Smooth muscle cell (in vitro differentiated cells): Measurements from ENCODE around the gene HDAC4. TPM values are rescaled to one million over a fixed set of nuclear protein-coding genes. Genes with fewer than 3 reads are reported as not detected.

ENCODE experiments used
- DNase-seq: peaks from one replicate; lab custom pipeline; 2025; ENCODE audit not compliant: unreplicated experiment; lab: John Stamatoyannopoulos, UW
- H2AFZ ChIP-seq: fragments of 200-600 bp; sonication (generic); 2 replicates; pipeline ENCODE4 v1.6.0; 2016; ENCODE audit warnings: antibody characterized with exemption, low read depth, mild to moderate bottlenecking
- H3F3A ChIP-seq: fragments of 200-600 bp; sonication (generic); 2 replicates; pipeline ENCODE4 v1.6.0; 2017; ENCODE audit warnings: antibody characterized with exemption, low read depth
- H3K27ac ChIP-seq: fragments of 200-600 bp; sonication (generic); 2 replicates; pipeline ENCODE4 v1.5.1; 2016; ENCODE audit warnings: low read depth, mild to moderate bottlenecking
- H3K27me3 ChIP-seq: fragments of 200-600 bp; sonication (generic); 2 replicates; pipeline ENCODE4 v1.6.1; 2016; ENCODE audit warnings: low read depth, mild to moderate bottlenecking
- H3K36me3 ChIP-seq: fragments of 200-600 bp; sonication (generic); 2 replicates; pipeline ENCODE4 v1.5.1; 2016; ENCODE audit warnings: low read depth
- H3K4me1 ChIP-seq: fragments of 200-600 bp; sonication (generic); 2 replicates; pipeline ENCODE4 v1.5.1; 2016; ENCODE audit warnings: low read depth
- H3K4me2 ChIP-seq: fragments of 200-600 bp; sonication (generic); 2 replicates; pipeline ENCODE4 v1.6.0; 2016; ENCODE audit warnings: mild to moderate bottlenecking
- H3K4me3 ChIP-seq: fragments of 200-600 bp; sonication (generic); 2 replicates; pipeline ENCODE4 v1.5.1; 2016; ENCODE audit warnings: mild to moderate bottlenecking
- H3K79me2 ChIP-seq: fragments of 200-600 bp; sonication (generic); 2 replicates; pipeline ENCODE4 v1.6.0; 2016; ENCODE audit warnings: low read depth, mild to moderate bottlenecking
- H3K9ac ChIP-seq: fragments of 200-600 bp; sonication (generic); 2 replicates; pipeline ENCODE4 v1.6.0; 2016; ENCODE audit warnings: low read depth
- H3K9me3 ChIP-seq: fragments of 200-600 bp; sonication (generic); replicated peaks from 2 replicates; pipeline ENCODE4 v1.5.1; 2016; ENCODE audit warnings: low read depth
- H4K20me1 ChIP-seq: fragments of 200-600 bp; sonication (generic); 2 replicates; pipeline ENCODE4 v1.6.0; 2016; ENCODE audit warnings: low read depth
- CTCF ChIP-seq: fragments of 200-600 bp; sonication (generic); IDR thresholded peaks from 2 replicates; pipeline ENCODE4 v1.5.1; 2017; ENCODE audit warnings: borderline replicate concordance, mild to moderate bottlenecking, antibody characterized with exemption; ENCODE audit not compliant: insufficient read depth, poor library complexity, severe bottlenecking
- WGBS: methylation state at CpG from one replicate; pipeline ENCODE4 v1.1.7; 2016; ENCODE audit warnings: low lambda C conversion rate; 5-methylcytosine and 5-hydroxymethylcytosine counted together
- polyA plus RNA-seq: library from polyadenylated mRNA; unstranded; fragments of >200 nt; fragmentation: Nextera tagmentation; extraction: Ambion mirVana; gene quantifications from 2 replicates; pipeline ENCODE4 v1.2.1, GENCODE V29; 2016
- total RNA-seq: library from RNA; depleted of rRNA; stranded (reverse); fragments of >200 nt; gene quantifications from 2 replicates; pipeline ENCODE4 v1.2.3, GENCODE V29; 2014

HDAC4 gene
- total and polyA plus RNA-seq, 2 experiments from 2014 or later = 6.2 to 35.7 TPM

DNA sequence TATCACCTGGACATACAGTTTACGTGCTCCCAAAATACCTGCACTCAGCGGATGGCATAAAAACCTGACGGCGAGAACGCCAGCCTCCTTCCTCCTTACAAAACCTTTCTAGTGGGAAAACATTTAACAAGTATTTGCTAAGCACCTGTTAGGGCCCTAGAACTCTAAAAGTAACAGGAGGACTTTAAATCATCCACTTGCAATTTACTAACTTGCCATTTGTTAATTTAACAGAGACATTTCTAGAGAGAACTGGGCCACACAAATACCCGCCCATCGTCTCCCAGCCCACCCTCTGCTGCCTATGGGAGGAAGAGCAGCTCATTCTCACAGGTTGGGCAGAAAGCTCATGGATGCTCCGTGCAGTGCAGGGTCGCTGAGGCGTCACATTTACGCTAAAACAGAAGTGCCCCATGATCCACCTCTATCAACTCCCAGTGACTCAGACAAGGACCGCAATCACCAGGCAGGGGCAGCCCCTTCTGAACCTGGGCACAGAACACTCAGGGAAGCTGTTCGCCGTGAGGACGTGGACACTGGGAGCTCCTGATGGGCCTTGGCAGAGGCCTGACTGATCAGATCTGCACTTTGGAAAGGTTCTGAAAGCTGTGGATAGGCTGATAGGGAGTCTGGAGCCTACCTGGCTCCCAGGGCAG is 106.9 kb downstream of the HDAC4 start:
- Histone ChIP-seq H4K20me1 (peaks cover 71% of the 10 kb centered on the region), H3K27ac (no peak overlapping the region), H3K4me3 (no peak overlapping the region), H3K4me1 (peaks cover 58% of the 10 kb centered on the region), H2AFZ (no peak overlapping the region), H3K79me2 (peaks cover 35% of the 10 kb centered on the region), H3K4me2 (no peak overlapping the region), H3K9ac (no peak overlapping the region), H3K9me3 (no peaks in the 10 kb centered on the region), H3K27me3 (no peaks in the 10 kb centered on the region), H3K36me3 (no peaks in the 10 kb centered on the region), H3F3A (no peaks in the 10 kb centered on the region)
- WGBS = 91% methylated on average over 15 of the region's 15 CpGs
- DNase-seq = no peak
- TF ChIP-seq CTCF = no peak

- peaks cover 65% of the 10 kb centered on the region for H3K4me1 ChIP-seq
- H3K27ac ChIP-seq = no peak overlapping the region
- 89% methylated on average over 15 of the region's 15 CpGs for WGBS
- no peaks in the 10 kb centered on the region for H3K36me3 ChIP-seq
- DNase-seq = no peak
- no peak for TF ChIP-seq CTCF
- H3K4me2 ChIP-seq = no peak overlapping the region
- H4K20me1 ChIP-seq = peaks cover 66% of the 10 kb centered on the region
- no peak overlapping the region for H3K9ac ChIP-seq
- H3K27me3 ChIP-seq = no peaks in the 10 kb centered on the region
- no peaks in the 10 kb centered on the region for H3K9me3 ChIP-seq
- H2AFZ ChIP-seq = no peak overlapping the region
- H3K79me2 ChIP-seq = peaks cover 35% of the 10 kb centered on the region
- H3K4me3 ChIP-seq = no peak overlapping the region
- H3F3A ChIP-seq = no peaks in the 10 kb centered on the region
Measured at GRCh38 chr2:239292959-239293774, 107.7 kb downstream of the HDAC4 start.

DNA sequence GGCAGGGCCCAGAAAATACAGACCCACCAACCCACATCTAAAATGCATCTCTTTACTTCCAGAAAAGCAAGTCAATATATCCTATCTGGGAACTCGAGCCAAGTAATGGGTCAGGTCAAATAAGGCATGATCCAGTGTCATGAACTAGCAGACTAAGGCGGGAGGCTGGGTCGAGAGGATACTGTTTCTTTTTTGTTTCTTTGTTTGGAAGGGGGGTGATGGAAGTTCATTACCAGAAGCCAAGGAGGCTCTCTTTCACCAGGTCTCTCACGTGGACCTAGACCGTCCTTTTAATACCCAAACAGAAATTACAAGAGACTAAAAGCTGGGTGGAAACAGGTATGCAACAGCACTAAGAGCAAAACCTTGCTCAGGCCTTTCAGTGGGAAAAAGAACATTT is 108.3 kb downstream of the HDAC4 start:
- no peaks in the 10 kb centered on the region for H3K27me3 ChIP-seq
- no peaks in the 10 kb centered on the region for H3K9me3 ChIP-seq
- H3K4me2 ChIP-seq = no peak overlapping the region
- H3K9ac ChIP-seq = no peak overlapping the region
- DNase-seq = no peak
- 90% methylated on average over 5 of the region's 5 CpGs for WGBS
- H3K79me2 ChIP-seq = peaks cover 29% of the 10 kb centered on the region
- no peak overlapping the region for H3K27ac ChIP-seq
- no peak for TF ChIP-seq CTCF
- H2AFZ ChIP-seq = no peak overlapping the region
- peaks cover 70% of the 10 kb centered on the region for H3K4me1 ChIP-seq
- H3F3A ChIP-seq = no peaks in the 10 kb centered on the region
- peaks cover 61% of the 10 kb centered on the region for H4K20me1 ChIP-seq
- H3K36me3 ChIP-seq = no peaks in the 10 kb centered on the region
- H3K4me3 ChIP-seq = no peak overlapping the region
